Measurements from ENCODE around the gene RPS4Y2. TPM values are rescaled to one million over a fixed set of nuclear protein-coding genes. Genes with fewer than 3 reads are reported as not detected.

RPS4Y2 gene
- total RNA-seq, 4 donors from 2014 or later, result not detected

- TF ChIP-seq CTCF (IDR thresholded peaks at IDR 0.05), result no peak
- no peak for TF ChIP-seq POLR2A (IDR thresholded peaks at IDR 0.05)
- H3K9me3 ChIP-seq, result no peaks in the 10 kb centered on the region
- no peak overlapping the region for H3K27ac ChIP-seq
- intact Hi-C loops (cut with DNase I; ENCODE audit: low total_unique reads), result no loop called here
- H3K4me1 ChIP-seq, result no peaks in the 10 kb centered on the region
- H3K4me3 ChIP-seq, result no peak overlapping the region
- no peaks in the 10 kb centered on the region for H3K36me3 ChIP-seq
- H3K27me3 ChIP-seq, result no peaks in the 10 kb centered on the region
- DNase-seq, result no peak
Measured at GRCh38 chrY:20784965-20785364, 29.1 kb downstream of the RPS4Y2 start.

GRCh38 chrY:20787076-20787475 is 31.2 kb downstream of the RPS4Y2 start:
- Histone ChIP-seq H3K27ac (no peak overlapping the region), H3K4me3 (no peak overlapping the region), H3K9me3 (no peaks in the 10 kb centered on the region), H3K27me3 (no peaks in the 10 kb centered on the region), H3K36me3 (no peaks in the 10 kb centered on the region), H3K4me1 (no peaks in the 10 kb centered on the region)
- TF ChIP-seq CTCF (IDR thresholded peaks at IDR 0.05) (no peak), POLR2A (IDR thresholded peaks at IDR 0.05) (no peak)
- DNase-seq, result no peak
- intact Hi-C loops (cut with DNase I; ENCODE audit: low total_unique reads), result no loop called here

GRCh38 chrY:20798351-20799049 is 42.6 kb downstream of the RPS4Y2 start:
- TF ChIP-seq CTCF (IDR thresholded peaks at IDR 0.05), result no peak
- TF ChIP-seq POLR2A (IDR thresholded peaks at IDR 0.05), result no peak
- Histone ChIP-seq H3K27ac (no peak overlapping the region), H3K4me3 (no peak overlapping the region), H3K27me3 (no peaks in the 10 kb centered on the region), H3K4me1 (no peaks in the 10 kb centered on the region), H3K36me3 (no peaks in the 10 kb centered on the region), H3K9me3 (no peaks in the 10 kb centered on the region)
- no peak for DNase-seq
- intact Hi-C loops (cut with DNase I; ENCODE audit: low total_unique reads), result no loop called here

- Histone ChIP-seq H3K27me3 (no peaks in the 10 kb centered on the region), H3K4me1 (no peaks in the 10 kb centered on the region), H3K27ac (no peak overlapping the region), H3K9me3 (no peaks in the 10 kb centered on the region), H3K36me3 (no peaks in the 10 kb centered on the region), H3K4me3 (no peak overlapping the region)
- no peak for DNase-seq
- TF ChIP-seq CTCF (IDR thresholded peaks at IDR 0.05), result no peak
- no peak for TF ChIP-seq POLR2A (IDR thresholded peaks at IDR 0.05)
- intact Hi-C loops (cut with DNase I; ENCODE audit: low total_unique reads), result no loop called here
Measured at GRCh38 chrY:20802659-20803058, 46.8 kb downstream of the RPS4Y2 start.

- H3K27me3 ChIP-seq, result no peaks in the 10 kb centered on the region
- H3K27ac ChIP-seq, result no peak overlapping the region
- no peak for TF ChIP-seq POLR2A (IDR thresholded peaks at IDR 0.05)
- TF ChIP-seq CTCF (IDR thresholded peaks at IDR 0.05), result no peak
- intact Hi-C loops (cut with DNase I; ENCODE audit: low total_unique reads), result no loop called here
- DNase-seq, result no peak
- no peak overlapping the region for H3K4me3 ChIP-seq
- no peaks in the 10 kb centered on the region for H3K4me1 ChIP-seq
- no peaks in the 10 kb centered on the region for H3K9me3 ChIP-seq
- no peaks in the 10 kb centered on the region for H3K36me3 ChIP-seq
Measured at GRCh38 chrY:20806243-20806642, 50.3 kb downstream of the RPS4Y2 start.
